K562 (cell line): ENCODE results near the gene CFL1. TPM values are rescaled to one million over a fixed set of nuclear protein-coding genes. Genes with fewer than 3 reads are reported as not detected.

Experiments
- ATF7 ChIP-seq: fragments of 450-650 bp; IDR thresholded peaks from 2 replicates; pipeline ENCODE4 v1.7.1; 2014; ENCODE audit warnings: mild to moderate bottlenecking, moderate library complexity
- BRCA1 ChIP-seq, 2 experiments: fragments of 450-650 bp in 1 of 2; sonication (generic) in 1 of 2; formaldehyde crosslinking in 1 of 2; IDR thresholded peaks; 2 replicates each; pipeline versions ENCODE4 v1.5.0 to v1.6.1; 2017 to 2020; ENCODE audit warnings: mild to moderate bottlenecking in 1 of 2, missing genetic modification reagents in 1 of 2
- CC2D1A ChIP-seq: fragments of 450-650 bp; IDR thresholded peaks from 2 replicates; pipeline ENCODE4 v1.6.1; 2017; ENCODE audit warnings: mild to moderate bottlenecking
- FOXM1 ChIP-seq, 2 experiments: fragments of 450-650 bp in 1 of 2; sonication (generic) in 1 of 2; formaldehyde crosslinking in 1 of 2; IDR thresholded peaks; 2 replicates each; pipeline versions ENCODE4 v1.6.1 to v1.9.0; 2017 to 2022; ENCODE audit warnings: low read depth in 2 of 2, mild to moderate bottlenecking in 2 of 2, missing genetic modification reagents in 1 of 2, moderate library complexity in 1 of 2
- MAZ ChIP-seq, 2 experiments: fragments of 450-650 bp in 1 of 2; sonication (generic) in 1 of 2; formaldehyde crosslinking; IDR thresholded peaks in 1 of 2; conservative IDR thresholded peaks in 1 of 2; 2 replicates each; pipeline versions ENCODE4 v1.4.0 to v1.5.0; 2020; ENCODE audit warnings: mild to moderate bottlenecking in 1 of 2, missing genetic modification reagents in 1 of 2
- MYBL2 ChIP-seq, 2 experiments: fragments of 450-650 bp in 1 of 2; sonication (generic) in 1 of 2; formaldehyde crosslinking in 1 of 2; IDR thresholded peaks; 2 replicates each; pipeline versions ENCODE4 v1.6.1 to v1.8.1; 2017 to 2022; ENCODE audit warnings: borderline replicate concordance in 1 of 2, inconsistent platforms in 1 of 2, low read depth in 1 of 2, mild to moderate bottlenecking in 1 of 2, missing genetic modification reagents in 1 of 2, moderate library complexity in 1 of 2
- RAD21 ChIP-seq, 2 experiments: fragments of 250-450 bp in 1 of 2; fragments of 450-650 bp in 1 of 2; sonication (Bioruptor Pico) in 1 of 2; formaldehyde crosslinking in 1 of 2; IDR thresholded peaks in 1 of 2; conservative IDR thresholded peaks in 1 of 2; 2 replicates each; pipeline versions ENCODE4 v1.4.0 to v1.8.0; 2020 to 2022; ENCODE audit warnings: mild to moderate bottlenecking in 2 of 2, moderate library complexity in 1 of 2
- SMARCA4 ChIP-seq: fragments of 450-650 bp; IDR thresholded peaks from 2 replicates; pipeline ENCODE4 v1.6.1; 2016
- THRB ChIP-seq: fragments of 450-650 bp; formaldehyde crosslinking; conservative IDR thresholded peaks from 2 replicates; pipeline ENCODE4 v1.4.0; 2022; ENCODE audit warnings: mild to moderate bottlenecking, missing genetic modification characterization
- UBTF ChIP-seq, 2 experiments: IDR thresholded peaks; 2 replicates each; pipeline ENCODE4 v1.6.1; 2012; ENCODE audit warnings: improper control_type of control experiment in 2 of 2, low read depth in 2 of 2, low read length in 2 of 2, borderline replicate concordance in 1 of 2
- ZBTB2 ChIP-seq: fragments of 450-650 bp; IDR thresholded peaks from 2 replicates; pipeline ENCODE4 v1.6.1; 2016; ENCODE audit warnings: antibody characterized with exemption
- ZBTB33 ChIP-seq: sonication (generic); formaldehyde crosslinking; IDR thresholded peaks from 2 replicates; pipeline ENCODE4 v1.8.1; 2023; ENCODE audit warnings: mild to moderate bottlenecking, missing genetic modification reagents
- ZBTB5 ChIP-seq: fragments of 450-650 bp; IDR thresholded peaks from 2 replicates; pipeline ENCODE4 v1.6.1; 2017; ENCODE audit warnings: antibody characterized with exemption
- ZNF584 ChIP-seq: fragments of 200-800 bp; sonication (Bioruptor generic); IDR thresholded peaks from 2 replicates; pipeline ENCODE4 v1.6.1; 2016; ENCODE audit warnings: low read depth, mild to moderate bottlenecking, missing genetic modification characterization, missing compliant biosample characterization
- ZNF696 ChIP-seq: fragments of 250-450 bp; sonication (Bioruptor Pico); conservative IDR thresholded peaks from 2 replicates; pipeline ENCODE4 v1.4.0; 2020; ENCODE audit warnings: mild to moderate bottlenecking, moderate library complexity
- polyA plus RNA-seq, 8 experiments: library from polyadenylated mRNA; depleted of rRNA in 4 of 8; stranded (reverse) in 5 of 8; unstranded in 3 of 8; fragments of >200 nt; fragmentation: Nextera tagmentation in 2 of 8; fragmentation: Illumina TruSeq in 1 of 8; extraction: Ambion mirVana in 2 of 8; extraction: Trizol in 1 of 8; gene quantifications; 2 replicates each; pipeline versions ENCODE4 v1.2.1 to v1.2.3, GENCODE V29; 2011 to 2014; ENCODE audit warnings: inconsistent platforms in 1 of 8, missing spikeins in 1 of 8
- total RNA-seq, 7 experiments: library from RNA; depleted of rRNA in 6 of 7; stranded (reverse); fragments of >200 nt in 6 of 7; fragmentation: Illumina TruSeq in 2 of 7; extraction: Trizol in 2 of 7; gene quantifications; 2 replicates each; pipeline versions ENCODE4 v1.2.1 to v1.2.3, GENCODE V29; 2011 to 2021; ENCODE audit warnings: low replicate concordance in 1 of 7

The CFL1 gene
- total and polyA plus RNA-seq, 9 of the 15 experiments (the other 6 are each of a cell fraction or from before 2014, with no cell fraction given) = 105 to 1,101 (median 859) TPM

GRCh38 chr11:65873318-65874156 is 15.6 kb upstream of the CFL1 start (continued):
- TF ChIP-seq UBTF (IDR thresholded peaks at IDR 0.05; ENCODE audit: borderline replicate concordance in 1 of 2, low read depth in 2 of 2, low read length in 2 of 2) (no peak), ZBTB5 (no peak), SMARCA4 (peak; percentile 26; the same call in 1 of the 2 replicates), ZNF696 (CRISPR knock-in tag) (no peak), MAZ (CRISPR knock-in tag; conservative IDR thresholded peaks at IDR 0.05 in 1 of 2, IDR thresholded peaks at IDR 0.05 in 1 of 2) (peak; percentile 97 to 98), ZBTB2 (no peak), THRB (CRISPR knock-in tag) (no peak), FOXM1 (IDR thresholded peaks at IDR 0.05; ENCODE audit: low read depth) (no peak), FOXM1 (CRISPR knock-in tag; IDR thresholded peaks at IDR 0.05; ENCODE audit: low read depth) (no peak), ATF7 (peak; percentile 58; the same call in 1 of the 2 replicates), ZBTB33 (CRISPR knock-in tag) (no peak), ZNF584 (CRISPR knock-in tag) (no peak), MYBL2 (IDR thresholded peaks at IDR 0.05; ENCODE audit: low read depth) (no peak), MYBL2 (CRISPR knock-in tag; IDR thresholded peaks at IDR 0.05; ENCODE audit: borderline replicate concordance) (no peak), BRCA1 (IDR thresholded peaks at IDR 0.05) (no peak), BRCA1 (CRISPR knock-in tag; IDR thresholded peaks at IDR 0.05) (no peak), RAD21 (CRISPR knock-in tag; conservative IDR thresholded peaks at IDR 0.05 in 1 of 2, IDR thresholded peaks at IDR 0.05 in 1 of 2) (no peak), CC2D1A (no peak)
